ENCODE results near the gene NXN.
"Not testable (repeated sequence)": the region's sequence is repeated elsewhere in the genome, so short reads cannot be mapped to it uniquely, and the experiment has no call there.

The NXN gene

DNA sequence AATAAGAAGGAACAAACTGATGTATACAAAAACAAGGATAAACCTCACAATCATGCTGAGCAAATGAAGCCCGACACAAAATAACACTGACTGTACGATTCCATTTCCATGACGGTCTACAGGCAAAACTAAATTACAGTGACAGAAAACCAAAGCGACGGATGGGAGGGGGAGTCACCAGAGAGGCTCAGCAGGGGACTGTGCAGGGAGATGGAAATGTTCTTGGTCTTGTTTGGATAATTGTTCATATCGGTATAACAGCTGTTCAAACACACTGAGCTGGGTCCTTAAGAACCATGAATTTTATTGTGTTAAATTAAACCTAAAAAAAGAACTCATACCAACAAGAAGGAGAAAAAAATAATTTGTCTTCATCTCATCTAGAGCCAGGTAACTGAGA, 97.8 kb downstream of the NXN start:
- DNase-seq, result no peak

- DNase-seq, result no peak
Measured at GRCh38 chr17:880443-881269, 98.9 kb downstream of the NXN start.

GRCh38 chr17:879546-880442, 99.8 kb downstream of the NXN start:
- DNase-seq, result peak; percentile 62 to 74

- no peak for DNase-seq
Measured at GRCh38 chr17:877630-878029, 101.9 kb downstream of the NXN start.

DNA sequence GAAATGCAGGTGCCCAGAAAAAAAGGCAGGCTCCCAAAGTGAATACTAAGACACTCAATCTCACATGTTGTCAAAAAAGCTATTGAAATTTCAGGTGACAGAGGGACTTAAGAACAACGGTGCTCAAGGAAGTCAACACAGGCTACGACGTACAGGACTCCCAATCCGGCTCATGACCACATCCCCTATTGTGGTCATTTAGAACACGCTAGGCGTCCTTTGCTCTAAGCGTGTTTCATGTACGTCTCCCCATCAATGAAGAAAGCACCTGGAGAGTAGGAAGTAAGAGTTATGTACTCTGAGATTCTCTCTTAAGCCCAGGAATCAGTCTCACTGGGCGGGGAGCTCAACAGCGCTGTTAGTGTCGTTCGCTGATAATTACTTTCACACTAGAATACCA, 103.3 kb downstream of the NXN start:
- peak in 1 of 2 donors; percentile 34 for DNase-seq

GRCh38 chr17:874590-874989, 105.0 kb downstream of the NXN start:
- not testable (repeated sequence) for DNase-seq

DNA sequence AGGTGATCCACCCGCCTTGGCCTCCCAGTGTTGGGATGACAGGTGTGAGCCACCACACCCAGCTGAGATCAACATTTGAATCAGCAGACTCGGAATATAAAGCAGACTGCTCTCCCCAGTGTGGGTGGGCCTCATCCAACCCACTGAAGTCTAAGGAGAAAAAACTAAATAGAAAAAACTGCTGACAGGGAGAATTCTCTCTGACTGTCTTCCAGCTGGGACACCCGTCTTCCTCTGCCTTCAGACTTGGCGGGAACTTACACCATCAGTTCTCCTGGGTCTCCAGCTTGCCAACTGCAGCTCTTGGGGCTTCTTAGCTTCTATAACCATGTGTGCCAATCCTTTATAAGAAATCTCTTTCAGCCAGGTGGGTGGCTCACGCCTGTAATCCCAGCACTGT, 106.7 kb downstream of the NXN start:
- no peak for DNase-seq

DNA sequence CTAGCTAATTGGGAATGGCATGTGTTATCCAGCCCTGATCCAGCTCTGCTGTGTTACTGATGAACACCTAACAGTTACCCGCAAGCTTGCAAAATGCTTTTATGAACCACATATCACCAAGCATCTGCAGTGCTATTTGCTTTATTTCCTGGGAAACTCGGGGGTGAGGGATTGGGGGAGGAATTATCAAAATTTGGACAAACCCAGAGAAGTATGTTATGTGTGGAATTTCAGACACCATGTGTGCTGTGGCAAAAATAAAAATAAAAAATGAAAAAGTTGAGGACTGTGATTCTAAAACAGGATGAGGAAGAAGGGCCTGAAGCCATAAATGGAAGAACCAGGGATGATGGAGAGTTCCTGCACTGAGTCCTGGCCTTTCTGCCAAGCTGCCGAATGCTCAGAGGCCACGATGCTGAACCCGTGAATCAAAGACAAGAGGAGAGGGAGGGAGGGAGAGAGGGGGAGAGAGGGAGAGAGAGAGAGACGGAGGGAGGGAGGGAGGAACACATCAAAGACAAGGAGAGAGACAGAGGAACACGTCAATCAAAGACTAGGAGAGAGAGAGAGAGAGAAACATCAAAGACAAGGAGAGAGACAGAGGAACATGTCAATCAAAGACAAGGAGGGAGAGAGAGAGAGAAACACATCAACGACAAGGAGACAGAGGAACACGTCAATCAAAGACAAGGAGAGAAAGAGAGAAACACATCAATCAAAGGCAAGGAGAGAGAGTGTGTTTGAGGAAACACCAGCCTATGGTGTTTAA, 107.6 kb downstream of the NXN start:
- DNase-seq, result peak in 1 of 2 donors; percentile 0

DNA sequence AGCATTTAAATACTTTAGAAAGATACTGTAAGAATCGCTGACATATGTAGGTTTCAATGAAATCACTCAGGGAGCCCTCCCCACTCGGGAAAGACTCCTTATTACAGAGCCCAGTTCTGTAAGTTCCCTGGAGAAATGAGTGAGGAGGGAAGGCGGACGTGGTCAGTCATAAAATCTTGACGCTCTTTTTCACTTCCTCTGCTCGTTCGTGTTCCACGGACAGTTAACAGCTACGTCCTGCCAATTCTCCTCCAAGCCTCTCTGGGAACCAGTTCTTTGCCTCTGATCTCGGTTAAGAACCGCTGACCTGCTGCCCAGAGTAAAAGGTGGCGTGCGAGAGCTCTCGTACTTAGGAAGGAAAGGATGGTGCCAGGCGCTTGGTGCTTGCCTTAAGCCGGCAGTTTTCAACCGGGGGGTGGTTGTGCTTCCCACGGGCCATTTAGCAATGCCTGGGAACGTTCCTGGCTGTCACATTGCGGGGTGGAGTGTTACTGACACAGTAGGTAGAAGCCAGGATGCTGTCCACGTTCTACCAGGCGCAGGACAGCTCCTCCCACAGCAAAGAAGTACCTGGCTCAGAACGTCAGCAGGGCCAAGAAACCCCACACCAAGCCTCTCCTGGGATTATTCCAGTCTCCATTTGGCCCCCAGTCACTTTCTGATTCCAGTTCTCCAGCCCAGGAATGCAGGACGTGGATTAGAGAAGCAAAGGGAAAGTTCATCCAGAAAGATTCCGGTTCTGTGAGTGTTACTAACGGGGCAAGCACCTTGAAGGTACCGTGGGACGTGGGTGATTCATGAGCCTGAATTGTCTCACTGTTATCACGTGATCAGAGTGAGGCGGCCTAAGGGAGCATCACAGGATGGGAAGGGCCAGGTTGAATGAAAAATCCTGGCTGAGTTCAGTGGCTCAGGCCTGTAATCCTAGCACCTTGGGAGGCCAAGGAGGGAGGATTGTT, 109.7 kb downstream of the NXN start:
- DNase-seq, result no peak

DNA sequence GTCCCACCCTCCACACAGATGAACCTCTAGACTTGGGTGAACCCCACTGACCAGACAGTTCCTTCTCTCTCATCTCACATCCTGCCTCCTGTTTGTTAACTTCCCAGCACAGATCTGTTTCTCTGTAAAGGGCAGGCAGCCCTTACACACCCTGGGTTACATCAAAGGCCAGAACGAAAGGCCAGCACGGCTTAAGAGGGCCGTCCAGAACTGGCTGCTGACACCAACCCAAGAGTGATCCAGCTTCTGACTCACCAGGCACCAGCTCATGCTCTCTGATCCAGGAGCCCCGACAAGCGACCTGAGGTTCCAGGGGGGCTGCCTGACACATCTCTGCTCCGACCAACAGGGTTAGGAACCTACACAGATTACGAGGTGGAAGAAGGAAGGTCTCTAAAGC, 110.5 kb downstream of the NXN start:
- no peak for DNase-seq

DNA sequence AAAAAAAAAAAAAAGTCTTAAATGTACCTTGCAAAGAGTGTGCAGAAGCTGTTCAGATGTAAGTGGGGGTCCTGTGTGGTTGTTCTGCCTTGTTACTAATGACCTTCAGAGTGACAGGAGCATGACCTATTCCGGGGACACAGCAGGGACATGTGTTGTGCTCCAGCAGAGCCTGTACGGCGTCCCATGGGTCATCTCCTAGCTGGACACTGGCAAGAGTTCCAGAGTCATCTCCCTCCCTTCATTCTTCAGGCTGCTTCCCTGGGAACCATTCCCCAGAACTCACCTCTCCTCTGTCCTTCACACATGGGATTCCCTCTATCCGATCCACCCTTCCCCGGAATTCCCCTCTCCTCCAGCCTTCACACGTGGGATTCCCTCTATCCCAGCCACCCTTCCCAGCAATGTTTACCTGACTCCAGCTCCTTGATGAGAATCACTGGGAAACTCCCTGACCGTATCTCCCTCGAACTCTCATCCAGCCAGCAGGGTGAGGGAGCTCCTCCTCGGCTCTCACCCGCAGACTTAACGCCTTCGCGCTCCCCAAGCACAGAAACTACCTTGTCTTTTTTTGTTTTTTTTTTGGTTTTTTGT, 111.6 kb downstream of the NXN start:
- no peak for DNase-seq

- DNase-seq, result not testable (repeated sequence)
Measured at GRCh38 chr17:867238-867637, 112.3 kb downstream of the NXN start.

- no peak for DNase-seq
Measured at GRCh38 chr17:866568-867103, 112.9 kb downstream of the NXN start.

DNA sequence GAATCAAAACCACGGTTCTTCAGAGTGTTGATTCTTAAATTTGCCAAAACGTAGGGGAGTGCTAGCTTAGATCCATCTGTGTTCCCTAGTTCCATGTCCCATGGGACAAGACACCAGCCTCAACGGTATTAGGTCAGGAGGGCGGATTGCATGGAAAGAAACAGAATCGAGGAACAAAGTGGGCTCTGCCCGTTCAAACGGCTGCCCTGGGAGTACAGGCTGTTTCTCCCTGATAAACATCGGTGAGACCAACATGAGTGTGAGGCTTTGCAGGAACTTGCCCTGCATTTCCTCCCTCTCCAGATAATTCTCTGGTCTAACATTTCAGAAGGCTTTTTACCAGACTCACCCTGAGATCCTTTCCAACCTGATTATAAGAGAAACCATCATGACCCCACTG, 115.3 kb downstream of the NXN start:
- no peak for DNase-seq

DNA sequence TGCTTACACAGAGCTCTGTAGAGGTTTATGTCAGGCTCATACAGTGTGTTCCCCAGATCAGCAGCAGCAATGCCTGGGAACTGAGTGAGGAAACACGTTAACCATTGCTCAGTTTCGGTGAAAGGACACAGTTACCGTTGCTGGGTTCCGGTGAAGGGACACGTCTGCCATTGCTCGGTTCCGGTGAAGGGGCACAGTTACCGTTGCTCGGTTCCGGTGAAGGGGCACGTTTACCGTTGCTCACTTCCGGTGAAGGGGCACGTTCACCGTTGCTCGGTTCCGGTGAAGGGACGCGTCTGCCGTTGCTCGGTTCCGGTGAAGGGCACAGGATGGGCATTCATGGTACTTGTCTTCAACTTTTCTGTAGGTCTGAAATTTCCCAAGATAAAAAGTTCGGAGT, 115.7 kb downstream of the NXN start:
- DNase-seq, result peak in 1 of 2 donors; percentile 3

GRCh38 chr17:862582-862981, 117.0 kb downstream of the NXN start:
- DNase-seq, result no peak

- no peak for DNase-seq
Measured at GRCh38 chr17:861364-861763, 118.2 kb downstream of the NXN start.

DNA sequence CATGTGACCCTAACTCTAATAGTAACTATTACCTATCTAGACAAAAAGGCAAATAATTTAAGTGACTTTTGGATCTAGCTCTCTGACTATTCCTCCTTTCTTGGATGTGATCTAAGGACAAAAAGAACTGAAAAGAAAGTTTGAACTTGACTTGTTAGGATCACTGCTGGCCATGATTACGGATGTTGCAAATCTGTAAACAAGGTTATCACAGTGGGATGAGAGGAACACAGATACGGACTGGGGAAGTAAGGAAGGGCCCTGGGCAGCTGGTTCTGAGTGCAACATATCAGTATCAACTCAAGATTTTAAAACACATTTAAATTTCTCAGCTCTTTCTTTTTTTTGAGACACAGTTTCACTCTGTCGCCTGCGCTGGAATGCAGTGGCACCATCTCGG, 118.8 kb downstream of the NXN start:
- DNase-seq, result no peak

GRCh38 chr17:859824-860195, 119.8 kb downstream of the NXN start:
- no peak for DNase-seq

DNA sequence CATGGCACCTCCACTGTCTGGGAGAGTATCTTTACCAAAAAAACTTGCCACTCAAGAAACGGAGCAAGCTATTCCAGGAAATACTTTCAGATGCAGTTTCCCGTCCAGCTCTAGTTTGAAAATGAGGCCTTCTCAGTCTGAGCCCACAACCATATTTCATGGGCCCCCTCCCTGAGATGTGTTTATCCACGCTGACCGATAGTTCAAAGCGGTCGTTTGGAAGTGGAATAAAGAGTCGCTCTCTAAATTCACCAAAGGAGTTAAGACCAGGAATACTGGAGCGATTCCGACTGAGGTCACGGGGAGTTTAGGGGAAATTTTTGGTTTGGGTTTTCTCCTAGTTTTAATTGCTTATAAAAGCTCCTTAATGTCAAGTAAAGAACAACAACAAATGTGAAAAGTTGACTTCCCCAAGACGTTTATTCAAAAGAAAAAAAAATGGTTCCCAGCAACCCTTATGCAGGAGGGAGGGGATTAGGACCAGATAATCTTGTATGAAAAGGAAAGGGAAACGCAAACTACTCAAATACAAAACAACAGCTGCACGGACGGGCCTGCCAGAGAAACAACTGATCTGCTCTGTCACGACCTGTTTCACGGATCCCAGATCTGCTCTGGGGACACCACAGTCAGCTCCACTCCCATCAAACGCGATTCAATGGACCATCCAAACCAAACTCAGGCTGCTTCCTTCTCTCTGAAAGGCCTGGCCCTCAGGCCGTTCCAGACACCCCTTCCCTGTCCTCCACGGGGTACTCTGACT, 120.3 kb downstream of the NXN start:
- no peak for DNase-seq

GRCh38 chr17:856149-856548, 123.4 kb downstream of the NXN start:
- DNase-seq, result no peak
